Nephron progenitor cell (in vitro differentiated cells): ENCODE results near the gene HIF3A.

Experiments used
- DNase-seq: peaks from one replicate; pipeline ENCODE4 v3.0.0; 2021
- H3K27ac Mint-ChIP-seq: 2 replicates; pipeline ENCODE4 v1.8.0; 2021; ENCODE audit warnings: mild to moderate bottlenecking, moderate library complexity, mixed read lengths
- H3K27me3 Mint-ChIP-seq: 2 replicates; pipeline ENCODE4 v1.8.0; 2021; ENCODE audit warnings: mild to moderate bottlenecking, low read depth, mixed read lengths; ENCODE audit not compliant: poor library complexity
- H3K36me3 Mint-ChIP-seq: 2 replicates; pipeline ENCODE4 v1.8.0; 2021; ENCODE audit warnings: low read depth, mixed read lengths
- H3K4me1 Mint-ChIP-seq: 2 replicates; pipeline ENCODE4 v1.8.0; 2021; ENCODE audit warnings: mixed read lengths
- H3K4me3 Mint-ChIP-seq: 2 replicates; pipeline ENCODE4 v1.8.0; 2021; ENCODE audit warnings: mild to moderate bottlenecking, moderate library complexity, mixed read lengths
- H3K9me3 Mint-ChIP-seq: 2 replicates; pipeline ENCODE4 v1.8.0; 2021; ENCODE audit warnings: mild to moderate bottlenecking, moderate library complexity, mixed read lengths
- CTCF ChIP-seq: fragments of 200-600 bp; sonication (generic); IDR thresholded peaks from 2 replicates; pipeline ENCODE4 v1.5.0; 2021; ENCODE audit warnings: antibody characterized with exemption

HIF3A gene

DNA sequence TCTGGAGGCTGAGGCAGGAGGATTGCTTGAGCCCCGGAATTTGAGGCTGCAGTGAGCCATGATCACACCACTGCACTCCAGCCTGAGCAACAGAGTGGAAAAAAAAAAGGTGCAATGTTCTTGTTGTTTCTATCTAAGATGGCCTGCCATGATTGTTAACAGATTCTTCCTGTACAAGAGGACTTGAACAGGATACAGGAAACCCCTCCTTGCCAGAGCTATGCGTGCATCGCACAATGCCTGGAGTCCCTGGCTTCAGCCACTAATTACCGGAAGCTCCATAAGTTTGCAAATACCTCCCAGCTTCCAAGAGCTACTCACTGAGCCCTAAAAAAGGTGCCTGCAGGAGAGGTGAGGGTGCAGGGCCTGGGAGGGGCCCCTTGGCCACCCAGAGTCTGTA lies 13.1 kb upstream of the HIF3A start:
- Mint-ChIP-seq H3K4me3 (no peak overlapping the region), H3K27ac (no peak overlapping the region), H3K9me3 (no peaks in the 10 kb centered on the region), H3K36me3 (no peaks in the 10 kb centered on the region), H3K4me1 (no peaks in the 10 kb centered on the region), H3K27me3 (peaks cover 8% of the 10 kb centered on the region)
- DNase-seq: no peak
- TF ChIP-seq CTCF: no peak

- no peak for TF ChIP-seq CTCF
- H3K36me3 Mint-ChIP-seq: no peaks in the 10 kb centered on the region
- no peak overlapping the region for H3K4me3 Mint-ChIP-seq
- no peaks in the 10 kb centered on the region for H3K4me1 Mint-ChIP-seq
- H3K27me3 Mint-ChIP-seq: peaks cover 6% of the 10 kb centered on the region
- no peak overlapping the region for H3K27ac Mint-ChIP-seq
- H3K9me3 Mint-ChIP-seq: no peaks in the 10 kb centered on the region
- no peak for DNase-seq
Measured at GRCh38 chr19:46284635-46285034, 12.2 kb upstream of the HIF3A start.

GRCh38 chr19:46287585-46287984 lies 9.3 kb upstream of the HIF3A start:
- Mint-ChIP-seq H3K27me3 (peaks cover 10% of the 10 kb centered on the region), H3K9me3 (peaks cover 6% of the 10 kb centered on the region), H3K4me3 (no peak overlapping the region), H3K36me3 (no peaks in the 10 kb centered on the region), H3K4me1 (no peaks in the 10 kb centered on the region), H3K27ac (no peak overlapping the region)
- no peak for TF ChIP-seq CTCF
- no peak for DNase-seq

GRCh38 chr19:46288896-46289588 lies 7.8 kb upstream of the HIF3A start:
- no peaks in the 10 kb centered on the region for H3K36me3 Mint-ChIP-seq
- DNase-seq: no peak
- H3K9me3 Mint-ChIP-seq: peaks cover 6% of the 10 kb centered on the region
- no peak overlapping the region for H3K4me3 Mint-ChIP-seq
- TF ChIP-seq CTCF: no peak
- no peak overlapping the region for H3K27ac Mint-ChIP-seq
- no peaks in the 10 kb centered on the region for H3K4me1 Mint-ChIP-seq
- H3K27me3 Mint-ChIP-seq: peaks cover 10% of the 10 kb centered on the region

DNA sequence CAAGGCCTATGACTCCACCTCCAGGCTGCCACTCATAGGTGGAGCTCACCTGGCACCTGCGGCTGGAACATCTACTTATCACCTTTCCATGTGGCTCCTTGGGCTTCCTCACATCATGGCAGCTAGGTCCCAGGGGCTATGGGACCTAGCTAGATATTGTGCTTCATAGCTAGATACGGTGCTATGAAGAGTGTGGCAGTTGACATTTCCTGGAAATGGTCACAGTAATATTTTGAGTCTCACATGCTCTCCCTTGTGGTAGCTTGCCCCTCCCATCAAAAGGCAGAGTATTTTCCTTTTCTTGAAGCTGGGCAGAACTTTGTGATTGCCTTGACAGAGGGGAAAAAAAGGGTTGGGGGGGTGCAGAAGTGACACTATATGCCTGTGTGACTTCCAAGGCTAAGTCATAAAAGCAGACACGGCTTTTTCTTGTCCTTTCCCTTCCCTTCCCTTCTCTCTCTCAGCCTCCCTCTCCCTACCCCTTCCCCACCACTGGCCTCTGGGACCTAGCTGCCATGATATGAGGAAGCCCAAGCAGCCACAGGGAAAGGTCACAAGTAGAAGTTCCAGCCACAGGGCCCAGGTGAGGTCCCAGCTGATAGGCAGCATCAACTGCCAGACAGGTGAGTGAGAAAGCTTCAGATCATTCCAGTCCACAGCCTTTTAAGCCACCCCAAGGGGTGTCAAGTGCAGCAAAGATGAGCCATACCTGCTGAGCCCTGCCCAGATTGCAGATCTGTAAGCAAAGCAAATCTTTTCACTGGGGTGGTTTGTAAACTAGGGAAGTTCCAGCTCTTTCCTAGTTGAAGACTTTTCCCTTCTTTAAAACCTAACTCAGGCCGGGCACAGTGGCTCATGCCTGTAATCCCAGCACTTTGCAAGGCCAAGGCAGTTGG lies 6.9 kb upstream of the HIF3A start:
- TF ChIP-seq CTCF: no peak
- H3K27me3 Mint-ChIP-seq: peaks cover 17% of the 10 kb centered on the region
- peaks cover 6% of the 10 kb centered on the region for H3K9me3 Mint-ChIP-seq
- DNase-seq: no peak
- H3K4me3 Mint-ChIP-seq: no peak overlapping the region
- no peaks in the 10 kb centered on the region for H3K4me1 Mint-ChIP-seq
- no peaks in the 10 kb centered on the region for H3K36me3 Mint-ChIP-seq
- H3K27ac Mint-ChIP-seq: no peak overlapping the region
